ENCODE data around the gene ATXN1.

The ATXN1 gene

DNA sequence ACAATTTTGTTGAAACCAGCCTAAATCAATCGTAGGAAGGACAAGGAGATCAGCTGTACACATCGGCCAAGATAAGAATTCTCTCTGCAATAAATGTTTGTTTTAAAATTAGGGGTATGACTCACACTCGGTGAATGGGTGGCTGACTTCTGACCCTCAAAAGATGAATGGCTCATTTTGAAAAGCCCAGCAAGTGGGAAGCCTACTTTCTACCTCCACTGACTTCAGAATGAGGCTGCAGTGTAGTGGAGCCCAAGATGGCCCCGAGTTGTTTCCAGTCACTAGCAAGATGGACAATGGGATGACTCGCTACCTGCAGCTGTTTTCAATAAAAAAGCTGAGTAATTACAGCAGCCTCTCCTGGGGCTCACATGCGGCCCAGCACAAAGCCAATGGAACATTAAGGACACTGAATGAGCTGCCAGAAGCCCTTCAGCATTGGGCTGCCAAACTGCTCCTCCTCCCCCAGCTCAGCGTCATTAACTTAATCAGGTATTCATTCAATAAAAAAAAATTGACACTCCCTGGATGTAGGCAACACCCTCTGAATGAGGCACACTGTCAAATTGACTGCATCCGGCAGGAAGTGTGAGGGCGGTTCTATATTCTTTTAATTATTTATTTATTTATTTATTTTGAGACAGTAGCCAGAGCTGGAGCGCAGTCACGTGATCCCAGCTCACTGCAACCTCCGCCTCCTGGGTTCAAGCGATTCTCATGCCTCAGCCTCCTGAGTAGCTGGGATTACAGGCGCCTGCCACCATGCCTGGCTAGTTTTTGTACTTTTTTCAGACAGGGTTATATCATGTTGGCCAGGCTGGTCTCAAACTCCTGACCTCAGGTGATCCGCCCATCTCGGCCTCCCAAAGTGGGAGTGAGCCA is 415.6 kb downstream of the ATXN1 start:
- peak in 1 of 2 donors; percentile 33 for DNase-seq

DNA sequence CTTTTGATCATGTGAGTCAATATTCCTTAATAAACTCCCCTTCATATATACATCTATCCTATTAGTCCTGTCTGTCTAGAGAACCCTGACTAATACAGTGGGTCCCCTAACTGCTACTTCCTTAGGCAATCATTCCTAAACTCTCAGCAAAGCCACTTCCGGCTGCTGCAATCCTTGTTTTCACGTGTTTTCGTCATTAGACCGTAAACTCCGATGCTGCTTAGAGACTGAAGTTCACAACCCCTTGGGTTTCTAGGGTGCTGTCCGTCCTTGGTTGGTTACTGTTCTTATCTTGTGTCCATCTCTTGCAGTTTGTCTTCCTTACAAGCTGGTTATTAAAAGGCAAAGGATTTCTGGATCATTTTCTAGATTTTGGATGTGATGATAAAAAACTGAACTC is 416.5 kb downstream of the ATXN1 start:
- peak; percentile 39 to 56 for DNase-seq

DNA sequence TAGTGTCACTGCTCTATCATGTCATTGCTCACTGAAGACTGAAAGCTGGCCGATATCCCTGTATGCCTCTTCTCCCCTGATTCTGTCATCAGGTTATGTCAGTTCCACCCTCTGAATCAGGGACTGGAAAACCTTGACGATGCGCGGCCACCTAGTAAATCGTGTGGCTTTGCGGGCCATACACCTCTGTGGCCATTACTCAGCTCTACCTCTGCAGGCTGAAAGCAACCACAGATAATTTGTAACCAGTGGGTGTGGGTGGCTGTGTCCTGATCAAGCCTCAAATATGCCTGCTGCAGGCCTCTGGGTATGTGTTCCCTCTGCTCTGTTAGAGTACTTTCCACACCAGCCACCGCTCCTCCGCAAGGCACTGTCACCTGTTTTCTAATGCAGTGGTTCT is 417.7 kb downstream of the ATXN1 start:
- DNase-seq: no peak

- no peak for DNase-seq
Observed at GRCh38 chr6:16339265-16339587, 422.0 kb downstream of the ATXN1 start.

GRCh38 chr6:16338577-16339264 is 422.5 kb downstream of the ATXN1 start:
- no peak for DNase-seq

- no peak for DNase-seq
Observed at GRCh38 chr6:16337295-16337975, 423.8 kb downstream of the ATXN1 start.

- DNase-seq: no peak
Observed at GRCh38 chr6:16336911-16337294, 424.4 kb downstream of the ATXN1 start.

DNA sequence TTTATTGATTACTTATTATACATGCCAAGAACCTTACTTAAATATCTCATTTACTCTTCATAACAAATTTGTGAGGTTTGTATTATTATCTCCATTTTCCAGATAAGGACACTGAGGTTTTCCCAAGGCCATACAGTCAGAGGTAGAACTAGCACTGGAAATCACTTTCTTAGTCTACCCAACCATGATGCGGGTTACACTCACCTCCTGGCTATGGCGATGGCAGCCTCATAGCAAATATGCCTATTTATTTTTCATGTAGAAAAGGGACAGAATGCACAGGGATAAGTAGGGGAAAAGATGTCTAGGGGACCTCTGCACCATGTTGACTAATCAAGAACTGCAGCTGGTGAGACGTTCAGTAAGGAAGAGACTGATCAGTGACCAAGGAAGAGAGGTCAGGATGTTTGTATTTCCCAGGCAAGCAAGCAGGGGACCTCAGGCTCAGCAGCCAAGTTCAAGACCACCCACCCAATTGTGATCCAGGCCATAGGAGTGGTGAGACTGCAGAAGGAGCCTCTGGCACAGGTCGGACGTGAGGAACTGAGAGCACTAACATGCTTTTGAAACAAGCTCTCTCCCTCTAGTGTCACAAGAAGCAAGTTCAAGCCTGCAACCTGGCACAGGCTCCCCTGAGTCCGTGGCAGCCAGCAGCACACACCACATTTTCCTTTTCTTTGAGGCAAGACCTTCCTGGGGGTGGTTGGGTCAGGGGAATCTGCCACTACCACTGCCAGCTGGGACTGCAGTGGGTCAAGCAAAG is 425.0 kb downstream of the ATXN1 start:
- no peak for DNase-seq

GRCh38 chr6:16335176-16335575 is 426.1 kb downstream of the ATXN1 start:
- no peak for DNase-seq

DNA sequence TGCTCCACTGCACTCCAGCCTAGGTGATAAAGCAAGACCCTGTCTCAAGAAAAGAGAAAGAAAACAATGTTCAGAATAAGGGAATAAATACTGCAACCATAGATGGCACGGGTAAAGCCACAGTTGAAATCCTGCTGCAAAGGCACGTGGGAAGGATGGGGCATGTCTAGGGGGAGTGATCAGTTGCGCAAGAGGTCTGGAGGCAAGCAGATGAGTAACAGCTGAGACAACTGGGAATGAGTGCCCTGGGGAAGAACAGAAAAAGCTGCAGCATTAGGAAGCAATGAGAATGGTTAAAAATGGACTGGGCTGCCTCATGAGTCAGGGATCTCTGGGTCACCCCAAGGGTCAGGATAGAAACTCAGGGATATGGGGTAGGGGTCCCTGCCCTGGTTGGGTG is 426.6 kb downstream of the ATXN1 start:
- DNase-seq: peak; percentile 82 to 89

GRCh38 chr6:16333580-16333979 is 427.7 kb downstream of the ATXN1 start:
- DNase-seq: no peak

DNA sequence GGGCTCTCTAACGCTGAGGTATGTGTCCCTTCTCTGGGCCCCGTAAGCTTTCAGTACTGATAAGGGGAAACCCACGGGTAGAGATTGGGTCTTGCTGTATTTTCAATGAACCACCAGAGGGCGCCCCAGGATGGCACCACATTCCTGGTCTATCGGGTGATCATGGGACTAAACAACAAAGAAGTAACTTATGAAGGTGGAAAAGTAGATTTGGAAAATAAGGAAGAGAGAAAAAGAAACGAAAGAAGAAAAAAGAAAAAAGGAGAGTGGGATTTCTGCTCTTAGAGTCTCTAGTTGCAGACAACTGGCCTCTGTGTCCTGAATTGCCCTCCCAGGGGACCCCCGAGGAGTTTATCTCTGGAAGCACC is 429.1 kb downstream of the ATXN1 start:
- peak; percentile 65 to 90 for DNase-seq

- DNase-seq: peak; percentile 80 to 89
Observed at GRCh38 chr6:16331384-16332174, 429.7 kb downstream of the ATXN1 start.

DNA sequence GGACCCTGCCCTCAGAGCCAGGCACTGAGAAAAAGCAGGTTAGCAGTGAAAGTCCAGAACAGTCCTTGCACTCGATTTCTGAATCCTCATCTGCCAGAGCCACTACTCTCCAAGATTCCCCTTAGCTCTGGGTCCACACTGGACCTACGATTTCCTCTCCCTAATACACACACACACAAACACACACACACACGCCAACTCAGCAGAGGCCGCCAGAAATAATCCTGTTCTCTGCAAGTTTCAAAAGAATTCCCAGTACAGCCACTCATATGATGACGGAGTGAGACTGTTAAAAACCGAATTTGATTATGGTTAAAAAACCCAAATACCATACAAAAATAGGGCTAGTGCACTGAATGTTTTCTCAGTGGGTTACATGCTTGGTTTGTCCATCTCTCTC is 432.0 kb downstream of the ATXN1 start:
- DNase-seq: no peak

DNA sequence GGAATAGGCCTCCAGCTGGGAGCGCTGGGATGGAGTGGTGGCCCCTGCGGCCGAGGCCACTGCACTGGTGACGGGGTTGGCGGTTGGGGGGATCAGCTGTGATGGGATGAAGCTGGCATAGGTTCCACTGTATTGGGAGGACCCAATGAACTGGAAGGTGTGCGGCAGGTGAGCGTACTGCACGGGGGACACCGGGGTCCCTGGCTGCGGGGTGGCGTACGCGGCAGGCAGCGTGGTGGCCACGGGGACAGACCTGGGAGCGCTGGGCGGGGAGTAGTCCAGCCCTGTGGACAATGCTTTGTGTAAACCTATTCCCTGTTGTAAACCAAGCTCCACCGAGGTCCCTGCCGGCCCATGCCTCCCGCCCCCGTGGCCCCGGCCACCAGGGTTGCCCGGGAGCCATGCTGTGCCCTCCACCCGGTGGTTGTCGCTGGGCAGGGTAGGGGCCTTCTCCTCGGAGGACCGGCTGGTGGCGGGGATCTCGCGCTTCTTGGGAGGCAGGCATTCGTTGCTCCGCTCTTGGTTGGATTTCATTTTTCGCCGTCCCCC is 433.4 kb downstream of the ATXN1 start:
- DNase-seq: no peak

GRCh38 chr6:16326971-16327776 is 434.1 kb downstream of the ATXN1 start:
- DNase-seq: no peak

DNA sequence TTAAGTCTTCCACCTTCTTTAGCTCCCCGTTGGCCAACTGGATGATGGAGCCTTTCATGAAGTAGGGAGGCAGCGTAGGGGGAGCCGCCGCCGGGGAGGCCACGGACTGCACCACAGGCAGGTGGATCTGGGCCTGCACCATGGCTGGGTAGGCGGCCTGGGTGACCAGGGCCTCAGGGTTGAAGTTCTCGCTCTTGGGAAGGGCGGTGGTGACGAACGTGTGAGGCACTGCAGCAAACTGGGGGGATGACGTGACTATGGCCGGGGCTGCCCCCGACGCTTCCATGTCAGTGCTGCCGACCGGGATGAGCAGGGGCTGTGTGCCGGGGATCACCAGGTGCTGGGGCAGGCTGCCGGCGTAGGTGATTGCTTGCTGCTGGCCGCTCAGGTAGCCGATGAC is 434.7 kb downstream of the ATXN1 start:
- DNase-seq: no peak

GRCh38 chr6:16324606-16325225 is 436.5 kb downstream of the ATXN1 start:
- DNase-seq: no peak

GRCh38 chr6:16324184-16324583 is 437.1 kb downstream of the ATXN1 start:
- DNase-seq: no peak

- peak; percentile 86 to 90 for DNase-seq
Observed at GRCh38 chr6:16322666-16323312, 438.5 kb downstream of the ATXN1 start.
